ENCODE measurements around the gene ADAMTS10.

DNA sequence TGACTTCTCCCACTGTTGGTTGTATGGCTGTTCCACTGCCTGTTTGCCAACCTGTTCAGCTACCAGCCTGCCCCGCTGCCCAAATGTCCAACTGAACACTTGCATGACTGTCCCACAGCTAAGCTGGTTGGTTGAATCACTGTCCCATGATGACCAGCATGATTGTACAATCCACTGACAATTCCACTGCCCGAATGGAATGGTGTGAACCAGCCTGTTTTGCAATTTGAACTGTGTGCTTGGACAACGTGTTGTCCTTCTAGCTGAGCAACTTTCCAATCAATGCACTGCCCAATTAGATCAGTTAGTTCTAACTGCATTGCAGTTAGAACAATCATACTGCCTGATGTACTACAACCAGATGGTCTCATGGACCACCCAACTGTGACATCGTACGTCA lies 8.7 kb downstream of the ADAMTS10 start:
- TF ChIP-seq EP300 (IDR thresholded peaks at IDR 0.05) (no peak), POLR2A (IDR thresholded peaks at IDR 0.05) (no peak)
- TF ChIP-seq, protein P1, sequence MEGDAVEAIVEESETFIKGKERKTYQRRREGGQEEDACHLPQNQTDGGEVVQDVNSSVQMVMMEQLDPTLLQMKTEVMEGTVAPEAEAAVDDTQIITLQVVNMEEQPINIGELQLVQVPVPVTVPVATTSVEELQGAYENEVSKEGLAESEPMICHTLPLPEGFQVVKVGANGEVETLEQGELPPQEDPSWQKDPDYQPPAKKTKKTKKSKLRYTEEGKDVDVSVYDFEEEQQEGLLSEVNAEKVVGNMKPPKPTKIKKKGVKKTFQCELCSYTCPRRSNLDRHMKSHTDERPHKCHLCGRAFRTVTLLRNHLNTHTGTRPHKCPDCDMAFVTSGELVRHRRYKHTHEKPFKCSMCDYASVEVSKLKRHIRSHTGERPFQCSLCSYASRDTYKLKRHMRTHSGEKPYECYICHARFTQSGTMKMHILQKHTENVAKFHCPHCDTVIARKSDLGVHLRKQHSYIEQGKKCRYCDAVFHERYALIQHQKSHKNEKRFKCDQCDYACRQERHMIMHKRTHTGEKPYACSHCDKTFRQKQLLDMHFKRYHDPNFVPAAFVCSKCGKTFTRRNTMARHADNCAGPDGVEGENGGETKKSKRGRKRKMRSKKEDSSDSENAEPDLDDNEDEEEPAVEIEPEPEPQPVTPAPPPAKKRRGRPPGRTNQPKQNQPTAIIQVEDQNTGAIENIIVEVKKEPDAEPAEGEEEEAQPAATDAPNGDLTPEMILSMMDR (IDR thresholded peaks at IDR 0.05): no peak
